ENCODE data around the gene SLC29A3. TPM values are rescaled to one million over a fixed set of nuclear protein-coding genes. Genes with fewer than 3 reads are reported as not detected.
A peak's percentile ranks its signal among the peaks of the same experiment; 100 is the strongest.

The SLC29A3 gene
- total RNA-seq, 2 donors from 2014 or later, result 1.8 to 2.9 TPM

- TF ChIP-seq, protein P1, sequence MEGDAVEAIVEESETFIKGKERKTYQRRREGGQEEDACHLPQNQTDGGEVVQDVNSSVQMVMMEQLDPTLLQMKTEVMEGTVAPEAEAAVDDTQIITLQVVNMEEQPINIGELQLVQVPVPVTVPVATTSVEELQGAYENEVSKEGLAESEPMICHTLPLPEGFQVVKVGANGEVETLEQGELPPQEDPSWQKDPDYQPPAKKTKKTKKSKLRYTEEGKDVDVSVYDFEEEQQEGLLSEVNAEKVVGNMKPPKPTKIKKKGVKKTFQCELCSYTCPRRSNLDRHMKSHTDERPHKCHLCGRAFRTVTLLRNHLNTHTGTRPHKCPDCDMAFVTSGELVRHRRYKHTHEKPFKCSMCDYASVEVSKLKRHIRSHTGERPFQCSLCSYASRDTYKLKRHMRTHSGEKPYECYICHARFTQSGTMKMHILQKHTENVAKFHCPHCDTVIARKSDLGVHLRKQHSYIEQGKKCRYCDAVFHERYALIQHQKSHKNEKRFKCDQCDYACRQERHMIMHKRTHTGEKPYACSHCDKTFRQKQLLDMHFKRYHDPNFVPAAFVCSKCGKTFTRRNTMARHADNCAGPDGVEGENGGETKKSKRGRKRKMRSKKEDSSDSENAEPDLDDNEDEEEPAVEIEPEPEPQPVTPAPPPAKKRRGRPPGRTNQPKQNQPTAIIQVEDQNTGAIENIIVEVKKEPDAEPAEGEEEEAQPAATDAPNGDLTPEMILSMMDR (IDR thresholded peaks at IDR 0.05), result no peak
- H3K36me3 ChIP-seq, result no peaks in the 10 kb centered on the region
- H3K27me3 ChIP-seq, result no peaks in the 10 kb centered on the region
- no peak overlapping the region for H3K4me3 ChIP-seq
- no peaks in the 10 kb centered on the region for H3K9me3 ChIP-seq
- DNase-seq (ENCODE audit: low spot score), result no peak
- H3K27ac ChIP-seq, result no peak overlapping the region
- peaks cover 0 to 4% of the 10 kb centered on the region in 2 donors for H3K4me1 ChIP-seq
Observed at GRCh38 chr10:71371750-71372166, 52.7 kb downstream of the SLC29A3 start.

DNA sequence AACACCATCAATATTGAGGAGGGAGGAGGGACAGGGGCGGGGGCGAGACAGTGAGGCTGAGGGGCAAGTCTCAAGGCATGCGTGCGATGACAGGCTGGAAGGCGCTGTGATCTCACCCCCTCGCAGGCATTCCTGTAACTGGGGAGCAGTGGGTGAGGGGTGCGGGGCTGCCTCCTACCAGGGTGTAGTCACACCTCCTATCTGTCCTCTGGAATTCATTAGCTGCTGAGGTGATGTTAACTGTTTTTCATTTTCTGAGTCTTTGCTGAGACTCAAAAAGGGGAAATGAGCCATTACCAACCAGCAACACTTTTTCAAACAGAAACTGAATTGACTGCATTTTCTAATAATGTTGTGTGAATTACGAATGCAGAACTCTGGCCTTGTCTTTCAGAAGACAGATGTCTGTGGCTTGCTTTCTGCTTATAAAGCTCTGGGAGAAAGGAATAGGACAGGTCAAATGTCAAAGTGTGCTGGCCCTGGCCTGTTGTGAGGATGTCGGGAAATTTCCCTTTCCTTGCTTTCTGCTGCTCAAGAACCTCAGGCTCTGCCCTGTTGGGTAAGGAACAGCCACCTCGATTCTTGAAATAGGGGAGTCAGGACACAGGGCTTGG, 53.9 kb downstream of the SLC29A3 start:
- H3K9me3 ChIP-seq, result no peaks in the 10 kb centered on the region
- no peak for DNase-seq (ENCODE audit: low spot score)
- H3K27ac ChIP-seq, result peak overlapping the region in 1 of 2 donors; percentile 31
- no peaks in the 10 kb centered on the region for H3K27me3 ChIP-seq
- TF ChIP-seq, protein P1 (IDR thresholded peaks at IDR 0.05), result no peak
- H3K4me3 ChIP-seq, result no peak overlapping the region
- peaks cover 0 to 8% of the 10 kb centered on the region in 2 donors for H3K4me1 ChIP-seq
- H3K36me3 ChIP-seq, result no peaks in the 10 kb centered on the region

- Histone ChIP-seq H3K27ac (no peak overlapping the region), H3K36me3 (no peaks in the 10 kb centered on the region), H3K4me1 (peaks cover 0 to 8% of the 10 kb centered on the region in 2 donors), H3K27me3 (no peaks in the 10 kb centered on the region), H3K4me3 (no peak overlapping the region), H3K9me3 (no peaks in the 10 kb centered on the region)
- TF ChIP-seq, protein P1 (IDR thresholded peaks at IDR 0.05), result no peak
- no peak for DNase-seq (ENCODE audit: low spot score)
Observed at GRCh38 chr10:71374481-71375233, 55.6 kb downstream of the SLC29A3 start.

GRCh38 chr10:71375952-71376351, 56.9 kb downstream of the SLC29A3 start:
- H3K36me3 ChIP-seq, result no peaks in the 10 kb centered on the region
- no peak for DNase-seq (ENCODE audit: low spot score)
- peaks cover 0 to 8% of the 10 kb centered on the region in 2 donors for H3K4me1 ChIP-seq
- TF ChIP-seq, protein P1 (IDR thresholded peaks at IDR 0.05), result no peak
- H3K27me3 ChIP-seq, result no peaks in the 10 kb centered on the region
- H3K4me3 ChIP-seq, result no peak overlapping the region
- no peak overlapping the region for H3K27ac ChIP-seq
- no peaks in the 10 kb centered on the region for H3K9me3 ChIP-seq

GRCh38 chr10:71378336-71379117, 59.5 kb downstream of the SLC29A3 start:
- H3K4me1 ChIP-seq, result peaks cover 0 to 8% of the 10 kb centered on the region in 2 donors
- H3K36me3 ChIP-seq, result no peaks in the 10 kb centered on the region
- H3K9me3 ChIP-seq, result no peaks in the 10 kb centered on the region
- DNase-seq (ENCODE audit: low spot score), result no peak
- H3K27ac ChIP-seq, result no peak overlapping the region
- TF ChIP-seq, protein P1 (IDR thresholded peaks at IDR 0.05), result no peak
- no peak overlapping the region for H3K4me3 ChIP-seq
- H3K27me3 ChIP-seq, result no peaks in the 10 kb centered on the region
